Activated T-cell treated with anti-CD3 and anti-CD28 coated beads for 24 hours (primary cell): ENCODE measurements around the gene L3MBTL3.
"Not testable (repeated sequence)": the region's sequence is repeated elsewhere in the genome, so short reads cannot be mapped to it uniquely, and the experiment has no call there.

Source experiments
- DNase-seq: peaks from one replicate; pipeline ENCODE4 v3.0.0-alpha.2; 2020; ENCODE audit warnings: low read depth

The L3MBTL3 gene

GRCh38 chr6:130138909-130139242, 120.5 kb downstream of the L3MBTL3 start:
- no peak for DNase-seq

DNA sequence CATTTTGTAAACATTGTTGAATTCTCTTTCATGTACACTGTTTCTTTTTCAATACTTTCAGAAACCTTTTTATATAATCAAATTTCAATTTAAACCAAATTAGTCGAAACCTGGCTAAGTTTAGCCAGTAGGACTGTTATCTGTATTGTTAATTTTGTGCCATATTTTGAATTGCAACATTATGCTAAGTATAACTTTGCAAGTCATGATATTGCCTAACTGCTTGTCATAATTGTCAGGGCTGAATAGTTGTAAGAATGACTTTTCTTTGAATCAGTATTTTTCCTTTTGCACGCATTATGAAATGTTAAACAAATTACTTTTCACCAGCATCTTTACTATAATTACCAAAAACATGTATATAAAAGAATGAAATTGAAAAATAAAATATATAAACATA, 121.7 kb downstream of the L3MBTL3 start:
- DNase-seq = no peak

- DNase-seq = no peak
These were observed 125.3 kb downstream of the L3MBTL3 start for GRCh38 chr6:130143709-130144108.

- no peak for DNase-seq
These were observed 128.7 kb downstream of the L3MBTL3 start for GRCh38 chr6:130147111-130147510.

DNA sequence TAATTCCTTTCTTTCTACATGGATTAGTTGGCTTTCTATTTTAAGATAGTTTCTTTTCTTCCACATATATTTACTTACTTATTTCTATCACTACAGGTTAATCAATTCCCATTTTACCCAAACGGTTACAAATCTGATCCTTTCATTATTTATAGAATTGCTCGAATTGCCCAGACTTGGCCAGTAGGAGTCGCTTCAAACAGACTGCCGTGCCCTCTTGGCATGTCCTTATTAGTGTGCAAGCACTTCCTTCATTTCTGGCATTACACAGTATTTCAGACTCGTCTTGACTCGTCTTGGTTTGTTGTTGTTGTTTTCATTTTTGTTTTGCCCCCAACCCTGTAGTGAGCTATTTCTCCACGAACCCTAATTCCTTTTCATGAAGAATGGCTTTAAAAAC, 129.8 kb downstream of the L3MBTL3 start:
- DNase-seq = no peak

- DNase-seq = not testable (repeated sequence)
These were observed 130.6 kb downstream of the L3MBTL3 start for GRCh38 chr6:130149016-130149415.

- DNase-seq = no peak
These were observed 132.5 kb downstream of the L3MBTL3 start for GRCh38 chr6:130150906-130151305.

DNA sequence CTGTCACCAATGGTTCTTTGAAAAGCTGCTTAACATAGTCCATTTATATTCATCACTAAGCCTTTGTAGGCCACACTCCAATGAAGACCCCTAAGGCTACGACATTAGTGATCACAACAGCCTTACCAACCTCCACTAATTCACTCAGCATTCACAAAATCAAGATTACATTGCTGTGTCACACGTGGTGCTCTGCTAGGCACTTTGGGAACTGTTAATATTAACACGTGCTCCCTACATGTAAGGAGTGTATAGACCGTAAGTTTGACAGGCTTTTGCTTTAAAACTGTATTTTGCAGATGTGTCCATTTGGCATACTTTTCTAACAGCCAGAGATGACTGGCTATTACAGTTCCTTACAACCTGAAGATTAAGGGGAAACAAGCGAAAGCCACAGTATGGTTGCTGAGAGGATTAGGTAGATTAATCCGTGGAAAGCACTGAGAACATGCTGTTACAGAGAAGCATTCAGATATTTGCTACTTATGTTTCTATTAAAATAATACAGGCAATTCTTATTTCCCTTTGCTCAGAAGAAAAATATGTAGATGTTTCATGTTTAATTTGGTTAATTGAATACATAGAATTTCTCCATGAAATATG, 134.6 kb downstream of the L3MBTL3 start:
- no peak for DNase-seq

DNA sequence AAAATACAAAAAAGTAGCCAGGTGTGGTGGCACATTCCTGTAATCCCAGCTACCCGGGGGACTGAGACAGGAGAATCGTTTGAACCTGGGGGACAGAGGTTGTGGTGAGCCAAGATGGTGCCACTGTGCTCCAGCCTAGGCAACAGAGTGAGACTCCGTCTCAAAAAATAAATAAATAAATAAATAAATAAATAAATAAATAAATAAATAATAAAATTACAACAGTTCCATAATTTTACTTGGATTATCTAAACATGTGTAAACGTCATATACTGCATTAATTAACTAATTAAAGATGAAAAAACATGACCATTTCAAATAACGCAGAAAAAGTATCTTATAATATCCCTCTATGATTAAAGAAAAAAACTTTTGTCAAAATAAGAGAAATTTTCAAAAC, 138.5 kb downstream of the L3MBTL3 start:
- no peak for DNase-seq

DNA sequence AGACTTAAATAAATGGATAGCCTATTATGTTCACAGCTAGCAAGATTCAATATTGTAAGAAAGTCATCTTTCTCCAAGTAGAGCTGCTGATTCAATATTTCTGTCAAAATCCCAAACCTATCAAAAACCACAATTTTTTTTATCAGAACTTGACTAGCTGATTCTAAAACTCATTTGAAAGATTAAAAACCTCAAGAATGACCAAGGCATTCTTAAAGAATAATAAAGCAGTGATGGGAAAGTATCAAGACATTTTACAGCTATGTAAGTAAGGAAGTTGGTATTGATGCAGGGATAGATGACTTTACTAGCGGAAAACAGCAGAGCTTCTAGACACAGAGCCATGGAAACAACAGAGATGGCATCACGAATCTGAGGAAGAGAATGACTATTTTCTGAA, 139.7 kb downstream of the L3MBTL3 start:
- DNase-seq = no peak

- DNase-seq = no peak
These were observed 140.2 kb downstream of the L3MBTL3 start for GRCh38 chr6:130158548-130158947.

DNA sequence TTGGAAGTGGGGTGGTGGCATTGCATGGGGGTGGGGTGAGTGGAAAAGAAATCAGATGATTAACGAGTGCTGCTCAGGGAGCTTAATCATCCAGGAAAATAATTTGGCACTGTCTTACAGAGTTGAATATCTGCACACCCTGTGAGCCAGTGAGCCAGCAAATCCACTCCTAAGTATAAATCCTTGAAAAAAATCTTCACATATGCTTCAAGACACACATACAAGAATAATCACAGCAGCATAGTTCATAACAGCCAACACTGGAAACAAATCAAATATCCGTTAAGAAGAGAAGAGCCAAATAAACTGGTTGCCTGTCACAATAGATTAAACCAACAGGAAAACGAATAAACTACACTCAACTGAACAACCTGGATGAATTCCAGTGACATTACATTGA, 141.6 kb downstream of the L3MBTL3 start:
- DNase-seq = no peak

DNA sequence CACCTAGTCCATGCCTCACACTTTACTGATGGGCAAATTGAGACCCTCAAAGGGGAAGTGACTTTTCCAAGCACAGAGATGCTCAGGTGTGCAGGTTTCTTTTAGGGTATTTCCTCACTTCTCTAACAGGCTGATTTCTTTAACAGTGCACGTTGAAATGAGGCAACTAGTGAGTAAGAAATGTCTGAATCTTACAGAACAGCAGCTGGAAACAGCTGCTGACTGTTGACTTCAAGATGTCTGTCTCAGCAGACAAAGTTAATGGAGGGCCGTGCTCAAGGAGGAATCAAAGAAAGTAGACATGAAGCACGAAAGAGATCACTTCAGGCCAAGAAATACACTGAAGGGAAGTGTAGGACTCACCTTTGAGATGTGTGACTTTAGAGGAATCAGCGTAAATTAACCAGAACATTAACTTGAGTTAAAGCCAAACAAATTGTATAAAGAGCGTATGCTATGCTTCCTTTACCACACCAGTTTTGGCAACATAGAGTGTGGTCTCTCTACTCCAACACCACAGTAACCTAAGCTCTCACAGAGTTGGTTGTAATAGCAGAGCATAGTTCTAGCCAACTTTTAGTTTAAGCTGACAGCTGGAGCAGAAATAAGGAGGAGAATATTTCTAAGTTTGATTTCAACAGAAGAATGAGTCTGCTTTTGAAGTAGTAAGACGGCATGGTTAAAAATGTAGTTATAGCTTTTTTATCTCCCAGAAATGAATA, 143.5 kb downstream of the L3MBTL3 start:
- DNase-seq = no peak

DNA sequence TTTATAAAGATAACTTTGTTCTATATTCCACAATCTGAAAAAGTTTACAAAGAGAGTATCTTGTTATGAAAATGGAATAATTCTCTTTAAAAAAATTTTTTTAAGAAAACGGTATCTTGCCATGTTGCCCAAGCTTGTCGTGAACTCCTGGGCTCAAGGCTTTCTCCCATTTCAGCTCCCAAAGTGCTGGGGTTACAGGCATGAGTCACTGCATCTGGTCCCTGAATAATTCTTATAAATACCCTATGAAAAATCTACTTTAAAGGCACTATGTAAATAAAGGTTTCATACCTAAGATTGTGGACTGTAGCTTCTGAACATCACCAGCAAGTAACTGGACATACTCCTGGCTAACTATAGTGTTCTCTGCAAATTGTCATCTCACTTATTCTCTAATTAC, 144.0 kb downstream of the L3MBTL3 start:
- no peak for DNase-seq

GRCh38 chr6:130163266-130163665, 144.9 kb downstream of the L3MBTL3 start:
- no peak for DNase-seq

GRCh38 chr6:130164251-130164650, 145.9 kb downstream of the L3MBTL3 start:
- no peak for DNase-seq

DNA sequence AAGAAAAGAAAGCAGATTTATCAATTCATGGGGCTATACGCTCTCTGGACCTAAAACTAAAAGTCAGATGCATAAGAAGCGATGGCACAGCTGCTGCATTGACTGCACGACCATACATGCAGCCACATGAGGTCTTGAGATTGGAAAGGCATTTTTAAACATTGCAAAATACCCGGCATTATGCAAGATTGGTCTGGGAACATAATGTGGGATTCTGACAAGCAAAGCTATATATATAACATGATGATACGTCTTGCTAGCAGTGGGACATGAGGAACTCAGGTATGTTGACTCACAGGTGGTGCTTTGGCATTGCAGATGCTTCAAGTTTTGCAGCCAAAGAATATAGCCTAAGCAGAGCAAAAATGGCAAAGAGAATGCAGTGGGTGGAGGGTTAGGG, 149.3 kb downstream of the L3MBTL3 start:
- no peak for DNase-seq

DNA sequence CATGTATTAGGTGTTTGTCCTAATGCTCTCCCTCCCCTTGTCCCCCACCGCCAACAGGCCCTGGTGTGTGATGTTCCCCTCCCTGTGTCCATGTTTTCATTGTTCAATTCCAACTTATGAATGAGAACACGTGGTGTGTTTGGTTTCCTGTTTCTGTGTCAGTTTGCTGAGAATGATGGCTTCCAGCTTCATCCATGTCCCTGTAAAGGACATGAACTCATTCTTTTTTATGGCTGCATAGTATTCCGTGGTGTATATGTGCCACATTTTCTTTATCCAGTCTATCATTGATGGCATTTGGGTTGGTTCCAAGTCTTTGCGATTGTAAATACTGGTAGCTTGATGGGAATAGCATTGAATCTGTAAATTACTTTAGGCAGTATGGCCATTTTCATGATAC, 151.8 kb downstream of the L3MBTL3 start:
- DNase-seq = not testable (repeated sequence)

DNA sequence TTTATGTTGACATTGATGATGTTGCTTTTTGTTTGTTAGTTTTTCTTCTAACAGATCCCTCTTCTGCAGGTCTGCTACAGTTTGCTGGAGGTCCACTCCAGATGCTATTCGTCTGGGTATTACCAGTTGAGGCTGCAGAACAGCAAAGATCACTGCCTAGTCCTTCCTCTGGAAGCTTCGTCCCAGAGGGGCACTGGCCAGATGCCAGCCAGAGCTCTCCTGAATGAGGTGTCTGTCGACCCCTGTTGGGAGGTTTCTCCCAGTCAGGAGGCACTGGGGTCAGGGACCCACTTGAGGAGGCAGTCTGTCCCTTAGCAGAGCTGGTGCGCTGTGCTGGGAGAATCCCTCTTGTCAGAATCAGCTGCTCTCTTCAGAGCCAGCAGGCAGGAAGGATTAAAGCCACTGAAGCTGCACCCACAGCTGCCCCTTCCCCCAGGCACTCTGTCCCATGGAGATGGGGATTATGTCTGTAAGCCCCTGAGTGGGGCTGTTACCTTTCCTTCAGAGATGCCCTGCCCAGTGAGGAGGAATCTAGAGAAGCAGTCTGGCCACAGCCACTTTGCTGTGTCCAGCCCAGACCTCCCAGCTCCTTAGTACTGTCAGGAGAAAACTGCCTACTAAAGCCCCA, 155.1 kb downstream of the L3MBTL3 start:
- not testable (repeated sequence) for DNase-seq

GRCh38 chr6:130176378-130176777, 158.0 kb downstream of the L3MBTL3 start:
- no peak for DNase-seq

DNA sequence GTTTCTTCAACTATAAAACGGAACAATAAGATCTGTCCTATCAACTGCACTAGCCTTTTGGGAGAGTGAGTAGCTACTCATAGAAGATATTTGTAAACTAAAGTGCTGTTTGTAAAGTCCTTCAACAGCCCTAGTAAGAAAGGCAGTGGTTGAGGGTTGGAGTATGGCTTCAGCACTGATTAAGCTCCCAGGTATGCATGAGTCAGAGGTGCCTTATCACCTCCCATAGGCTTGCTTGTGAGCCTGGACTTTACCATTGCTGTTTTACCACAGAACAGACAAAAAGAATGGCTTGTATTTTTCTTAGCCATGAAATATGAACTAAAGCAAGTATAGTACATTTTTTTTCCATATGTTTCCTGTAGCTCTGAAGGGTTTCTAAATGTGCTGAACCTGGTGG, 160.3 kb downstream of the L3MBTL3 start:
- no peak for DNase-seq

GRCh38 chr6:130182466-130182865, 164.1 kb downstream of the L3MBTL3 start:
- no peak for DNase-seq
